SK-MEL-5 (cell line): ENCODE measurements around the gene NBEAL1. TPM values are rescaled to one million over a fixed set of nuclear protein-coding genes. Genes with fewer than 3 reads are reported as not detected.
"Not testable (repeated sequence)": the region's sequence is repeated elsewhere in the genome, so short reads cannot be mapped to it uniquely, and the experiment has no call there.

Source experiments
- DNase-seq: peaks from one replicate; pipeline ENCODE4 v3.0.0-alpha.2; 2016; ENCODE audit warnings: low read depth, low spot score
- in situ Hi-C: cut with HindIII; loops from 2 replicates; pipeline ENCODE4 v1.10.0; 2016; ENCODE audit warnings: low sequenced_read_pairs, high pct_unique_total_duplicates, low pct_unique_long_range_greater_than_20kb
- total RNA-seq: library from RNA; depleted of rRNA; stranded (reverse); fragments of >200 nt; shearing (Covaris generic); gene quantifications from 2 replicates; pipeline ENCODE4 v1.2.3, GENCODE V29; 2014

The NBEAL1 gene
- total RNA-seq, 1 experiment from 2014 or later: 12.9 TPM

DNA sequence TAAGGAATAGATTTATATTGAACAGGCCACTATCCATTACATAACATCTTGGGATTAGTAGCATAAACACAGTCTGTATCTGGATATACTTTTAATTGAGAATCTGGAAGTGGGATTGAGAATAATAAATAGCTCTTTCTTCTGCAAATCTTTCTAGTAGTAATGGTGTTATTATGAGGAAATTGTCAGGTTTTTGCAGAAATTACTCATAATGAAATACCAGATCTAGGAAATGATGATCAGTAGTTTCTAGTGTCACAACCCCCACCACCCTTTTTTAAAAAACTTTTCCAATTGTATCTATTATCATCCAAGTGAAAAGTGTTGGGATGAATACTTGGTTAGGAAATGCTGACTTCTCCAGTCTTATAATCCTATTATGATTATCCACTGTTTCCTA, 18.7 kb downstream of the NBEAL1 start:
- no peak for DNase-seq
- in situ Hi-C loops: no loop called here

- DNase-seq: no peak
- in situ Hi-C loops: no loop called here
These were observed 21.3 kb downstream of the NBEAL1 start for GRCh38 chr2:203035879-203036470.

DNA sequence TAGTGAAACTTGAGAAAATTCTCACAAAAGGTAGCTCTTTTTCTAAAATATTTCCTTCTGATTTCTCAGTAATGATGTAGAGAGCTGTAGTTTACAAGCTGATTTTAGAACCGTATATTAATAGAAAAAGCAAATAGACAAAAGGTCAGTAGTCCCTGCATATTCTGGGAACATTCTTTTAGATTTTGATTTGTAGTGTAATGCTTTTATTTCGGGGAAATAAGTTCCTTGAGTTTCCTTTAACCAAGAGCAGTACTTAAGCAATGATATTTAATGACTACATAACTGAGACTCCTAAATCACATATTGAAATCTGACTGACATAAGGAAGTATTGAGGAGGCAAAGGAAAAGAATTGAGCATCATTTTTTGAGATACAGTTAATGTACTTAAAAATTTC, 22.4 kb downstream of the NBEAL1 start:
- DNase-seq: no peak
- in situ Hi-C loops: no loop called here

- no peak for DNase-seq
- in situ Hi-C loops: no loop called here
These were observed 23.9 kb downstream of the NBEAL1 start for GRCh38 chr2:203038586-203038985.

GRCh38 chr2:203039211-203039610, 24.5 kb downstream of the NBEAL1 start:
- in situ Hi-C loops, DNase-seq: not testable (repeated sequence)

DNA sequence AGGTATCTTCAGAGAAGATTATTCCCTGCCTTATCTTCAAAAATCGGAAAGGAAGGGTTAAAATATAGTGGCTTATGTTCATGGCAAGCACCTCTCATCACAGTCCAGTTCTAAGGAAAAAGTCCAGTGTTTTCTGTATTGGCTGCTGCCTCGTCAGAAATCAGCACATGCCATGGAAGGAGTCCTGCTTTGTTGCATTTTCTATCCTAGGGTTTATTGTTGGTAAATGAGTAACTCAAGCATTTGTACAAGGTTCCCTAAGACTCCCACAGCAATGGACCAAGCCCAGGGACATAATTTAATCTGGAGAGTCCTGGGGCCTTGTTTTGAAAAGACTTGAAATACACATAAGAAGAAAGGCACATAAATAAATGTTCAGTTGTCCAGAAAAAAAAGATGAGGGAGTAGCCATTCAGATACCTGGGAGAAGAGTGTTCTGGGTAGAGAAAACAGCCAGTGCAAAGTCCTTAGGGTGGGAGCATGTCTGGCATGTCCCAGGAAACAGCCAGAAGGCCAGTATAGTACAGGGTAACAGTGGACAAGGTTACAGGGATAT, 26.4 kb downstream of the NBEAL1 start:
- in situ Hi-C loops: no loop called here
- no peak for DNase-seq

- DNase-seq: no peak
- in situ Hi-C loops: no loop called here
These were observed 27.5 kb downstream of the NBEAL1 start for GRCh38 chr2:203042178-203042577.

GRCh38 chr2:203043226-203043625, 28.6 kb downstream of the NBEAL1 start:
- in situ Hi-C loops: no loop called here

DNA sequence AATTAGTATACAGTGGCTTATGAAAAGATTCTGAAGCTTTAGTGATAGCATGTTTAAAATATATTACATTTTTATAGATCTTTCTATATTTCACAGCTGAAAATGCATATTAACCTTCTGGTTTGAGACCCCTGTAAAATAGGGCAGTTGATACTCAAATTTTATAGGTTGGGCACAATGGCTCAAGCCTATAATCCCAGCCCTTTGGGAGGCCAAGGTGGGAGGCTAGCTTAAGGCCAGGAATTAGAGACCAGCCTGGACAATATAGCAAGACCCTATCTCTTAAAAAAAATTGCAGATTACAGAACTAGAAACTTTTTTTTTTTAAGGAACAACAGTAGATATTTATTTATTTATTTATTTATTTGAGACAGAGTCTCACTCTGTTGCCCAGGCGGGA, 31.2 kb downstream of the NBEAL1 start:
- in situ Hi-C loops: no loop called here
- DNase-seq: no peak

More at GRCh38 chr2:203043226-203043625, 28.6 kb downstream of the NBEAL1 start:
- no peak for DNase-seq

DNA sequence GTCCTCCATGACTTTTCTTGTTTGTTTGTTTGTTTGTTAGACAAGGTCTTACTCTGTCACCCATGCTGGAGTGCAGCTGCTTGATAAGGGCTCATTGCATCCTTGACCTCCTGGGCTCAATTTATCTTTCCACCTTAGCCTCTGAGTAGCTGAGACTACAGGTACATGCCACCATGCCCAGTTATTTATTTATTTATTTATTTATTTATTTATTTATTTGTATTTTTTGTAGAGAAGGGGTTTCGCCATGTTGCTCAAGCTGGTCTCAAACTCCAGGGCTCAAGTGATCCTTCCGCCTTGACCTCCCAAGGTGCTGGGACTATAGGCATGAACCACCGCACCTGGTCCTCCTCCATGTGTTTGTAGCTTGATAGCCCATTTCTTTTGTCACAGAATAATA, 37.9 kb downstream of the NBEAL1 start:
- no peak for DNase-seq
- in situ Hi-C loops: no loop called here

DNA sequence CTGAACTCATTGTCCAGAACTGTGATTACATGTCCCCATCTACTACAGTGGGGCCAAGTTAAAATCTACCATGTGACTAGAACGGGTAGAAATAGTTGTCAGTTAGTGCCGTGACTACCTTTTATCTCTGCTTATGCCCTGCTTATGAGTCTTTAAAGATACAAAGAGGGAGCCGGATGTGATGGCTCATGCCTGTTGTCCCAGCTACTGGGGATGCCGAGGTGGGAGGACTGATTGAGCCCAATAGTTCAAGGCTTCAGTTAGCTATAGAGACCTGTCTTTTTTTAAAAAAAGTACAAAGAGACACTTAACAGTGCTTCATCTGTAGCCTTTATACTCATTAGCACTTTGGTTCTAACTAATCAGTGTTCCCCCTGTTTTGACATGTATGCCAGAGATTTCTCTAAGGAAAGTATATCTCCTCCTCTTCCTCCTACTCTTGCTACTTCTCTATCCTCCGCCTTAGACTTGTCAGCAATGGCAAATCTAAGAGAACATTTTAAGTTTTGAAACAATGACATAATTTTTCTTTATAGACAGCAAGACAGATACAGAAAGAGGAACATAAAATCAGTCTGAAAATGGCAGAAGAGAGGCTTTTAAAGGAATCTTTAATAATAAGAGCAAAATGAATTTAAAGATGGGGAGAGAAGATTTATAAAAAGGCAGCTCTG, 45.0 kb downstream of the NBEAL1 start:
- DNase-seq: no peak

GRCh38 chr2:203061346-203061745, 46.7 kb downstream of the NBEAL1 start:
- DNase-seq: peak; percentile 51
- in situ Hi-C loops: no loop called here

More for the DNA sequence above, 45.0 kb downstream of the NBEAL1 start:
- in situ Hi-C loops: no loop called here

GRCh38 chr2:203062126-203062525, 47.5 kb downstream of the NBEAL1 start:
- in situ Hi-C loops: no loop called here
- DNase-seq: no peak

DNA sequence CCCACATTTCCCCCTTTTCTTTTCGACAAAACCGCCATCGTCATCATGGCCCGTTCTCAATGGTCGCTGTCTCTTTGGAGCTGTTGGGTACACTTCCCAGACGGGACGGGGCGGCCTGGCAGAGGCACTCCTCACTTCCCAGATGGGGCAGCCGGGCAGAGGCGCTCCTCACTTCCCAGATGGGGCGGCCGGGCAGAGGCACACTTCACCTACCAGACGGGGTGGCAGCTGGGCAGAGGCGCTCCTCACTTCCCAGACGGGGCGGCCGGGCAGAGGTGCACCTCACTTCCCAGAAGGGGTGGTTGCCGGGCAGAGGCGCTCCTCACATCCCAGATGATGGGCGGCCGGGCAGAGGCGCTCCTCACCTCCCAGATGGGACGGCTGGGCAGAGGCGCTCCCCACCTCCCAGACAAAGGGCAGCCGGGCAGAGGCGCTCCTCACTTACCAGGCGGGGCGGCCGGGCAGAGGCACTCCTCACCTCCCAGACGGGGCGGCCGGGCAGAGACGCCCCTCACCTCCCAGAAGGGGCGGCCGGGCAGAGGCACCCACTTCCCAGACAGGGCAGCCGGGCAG, 51.9 kb downstream of the NBEAL1 start:
- DNase-seq, in situ Hi-C loops: not testable (repeated sequence)

GRCh38 chr2:203070701-203071100, 56.0 kb downstream of the NBEAL1 start:
- in situ Hi-C loops: no loop called here
- DNase-seq: no peak

GRCh38 chr2:203071148-203071547, 56.5 kb downstream of the NBEAL1 start:
- in situ Hi-C loops: no loop called here
- no peak for DNase-seq

DNA sequence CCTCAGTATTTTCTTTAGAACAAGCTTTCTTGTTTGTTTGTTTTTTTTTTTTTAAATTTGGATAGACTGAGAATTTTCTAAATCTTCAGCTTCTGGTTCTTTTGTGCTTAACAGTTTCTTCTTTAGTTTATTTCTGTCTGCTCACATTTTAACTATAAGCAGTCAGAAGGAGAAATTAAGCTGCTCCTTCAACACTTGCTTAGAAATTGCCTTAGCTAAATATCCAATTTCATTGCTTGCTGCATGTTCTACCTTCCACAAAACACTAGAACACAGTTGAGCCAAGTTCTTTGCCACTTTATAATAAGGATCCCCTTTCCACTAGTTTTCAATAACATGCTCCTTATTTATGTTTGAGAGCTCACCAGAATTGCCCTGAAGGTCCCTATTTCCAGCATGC, 57.7 kb downstream of the NBEAL1 start:
- DNase-seq: no peak
- in situ Hi-C loops: no loop called here

- DNase-seq: no peak
- in situ Hi-C loops: no loop called here
These were observed 62.8 kb downstream of the NBEAL1 start for GRCh38 chr2:203077451-203077850.
